ENCODE data around the gene DCAF8. TPM values are rescaled to one million over a fixed set of nuclear protein-coding genes. Genes with fewer than 3 reads are reported as not detected.

Gene DCAF8
- total and polyA plus RNA-seq, 2 of the 4 experiments (the other 2 are of a cell fraction), result 83.3 to 83.8 TPM

GRCh38 chr1:160179336-160179735, 83.0 kb downstream of the DCAF8 start:
- dilution Hi-C loops (cut with HindIII; ENCODE audit: low sequenced_read_pairs, unreplicated experiment), result no loop called here
- H4K20me1 ChIP-seq (ENCODE audit: insufficient read depth, low read length), result no peaks in the 10 kb centered on the region
- H3K27ac ChIP-seq (ENCODE audit: insufficient read depth, low read length), result no peak overlapping the region
- ChIA-PET POLR2A (ENCODE audit: unreplicated experiment) (no interaction called here), CTCF (interaction anchor here (0.5 kb wide), 1 partner anchor 28 kb away, joined by 3 read pairs; no protein-coding TSS in a partner anchor)
- ATAC-seq (ENCODE audit: low read depth), result no peak
- no peaks in the 10 kb centered on the region for H3K79me1 ChIP-seq (ENCODE audit: low read depth in 1 of 2, low read length in 2 of 2)
- no peak overlapping the region for H3K56ac ChIP-seq (ENCODE audit: extremely low read depth, insufficient read depth, low read length)
- no peak overlapping the region for H4K8ac ChIP-seq (ENCODE audit: low read depth in 2 of 2, low read length in 2 of 2)
- H3K18ac ChIP-seq (ENCODE audit: low read depth, low read length), result no peak overlapping the region
- TF ChIP-seq FOS (IDR thresholded peaks at IDR 0.05; ENCODE audit: low read depth, low read length) (no peak), RFX5 (IDR thresholded peaks at IDR 0.05; ENCODE audit: low read depth, low read length) (no peak), RCOR1 (IDR thresholded peaks at IDR 0.05; ENCODE audit: insufficient replicate concordance, low read length) (no peak), CEBPB (IDR thresholded peaks at IDR 0.05; ENCODE audit: low read depth, low read length) (no peak), MAZ (IDR thresholded peaks at IDR 0.05; ENCODE audit: borderline replicate concordance, low read depth, low read length) (no peak), MXI1 (IDR thresholded peaks at IDR 0.05; ENCODE audit: borderline replicate concordance, low read depth, low read length) (no peak), MAFK (IDR thresholded peaks at IDR 0.05; ENCODE audit: low read depth, low read length) (no peak), ELK1 (IDR thresholded peaks at IDR 0.05; ENCODE audit: borderline replicate concordance, low read depth, low read length) (no peak), BHLHE40 (IDR thresholded peaks at IDR 0.05; ENCODE audit: low read depth, low read length) (no peak), USF2 (IDR thresholded peaks at IDR 0.05; ENCODE audit: low read depth, low read length) (no peak), NFE2L2 (IDR thresholded peaks at IDR 0.05; ENCODE audit: low read depth, low read length) (no peak), RAD21 (IDR thresholded peaks at IDR 0.05; ENCODE audit: low read length) (no peak), POLR2A (IDR thresholded peaks at IDR 0.05; ENCODE audit: low read depth, low read length) (no peak), CHD1 (IDR thresholded peaks at IDR 0.05; ENCODE audit: low read depth, low read length) (no peak), SMC3 (IDR thresholded peaks at IDR 0.05; ENCODE audit: low read depth, low read length) (no peak), CTCF (conservative IDR thresholded peaks at IDR 0.05; ENCODE audit: low read depth, low read length) (no peak)
- in situ Hi-C loops (cut with MboI; ENCODE audit: low sequenced_read_pairs), result loop anchor here (25.0 kb wide), 1 partner anchor 433 kb away; no protein-coding TSS in a partner anchor
- no peak overlapping the region for H3K14ac ChIP-seq (replicated peaks; ENCODE audit: low read depth, low read length)
- no peak overlapping the region for H3K4me2 ChIP-seq (ENCODE audit: low read depth, low read length)
- no peak overlapping the region for H3K9ac ChIP-seq (ENCODE audit: low read depth, low read length)
- H2BK120ac ChIP-seq (ENCODE audit: low read depth, low read length), result no peak overlapping the region
- no peak for DNase-seq
- no peaks in the 10 kb centered on the region for H3K9me1 ChIP-seq (ENCODE audit: insufficient read depth, low read length)
- no TSS peak for BruUV-seq (replicated peaks)
- intact Hi-C loops (cut with micrococcal nuclease), result no loop called here
- no peak overlapping the region for H3K4me3 ChIP-seq (ENCODE audit: insufficient read depth, low read depth, low read length)
- peaks cover 18% of the 10 kb centered on the region for H3K27me3 ChIP-seq (ENCODE audit: control insufficient read depth, insufficient read depth, low read length)
- H2BK5ac ChIP-seq (ENCODE audit: low read depth, low read length, poor library complexity, severe bottlenecking), result no peak overlapping the region
- no peak overlapping the region for H2AK5ac ChIP-seq (ENCODE audit: low read depth, low read length)
- no peak overlapping the region for H3K23ac ChIP-seq (ENCODE audit: low read depth, low read length)
- WGBS, 2 experiments (ENCODE audit: extremely low coverage in 2 of 2, insufficient read length in 1 of 2), result no CpG with 5 or more reads among the region's 4 CpGs
- no peak overlapping the region for H4K5ac ChIP-seq (ENCODE audit: low read depth, low read length)
- no peak overlapping the region for H2BK20ac ChIP-seq (ENCODE audit: low read depth, low read length)
- no peak overlapping the region for H2BK15ac ChIP-seq (ENCODE audit: low read depth, low read length)
- no peaks in the 10 kb centered on the region for H3K36me3 ChIP-seq (ENCODE audit: control insufficient read depth, insufficient read depth, low read length)
- H2AFZ ChIP-seq (replicated peaks; ENCODE audit: low read length, poor library complexity), result no peak overlapping the region
- no peaks in the 10 kb centered on the region for H3K9me3 ChIP-seq (ENCODE audit: control insufficient read depth, insufficient read depth, low read length)
- H2AK9ac ChIP-seq (replicated peaks; ENCODE audit: low read depth, low read length, poor library complexity), result no peak overlapping the region
- no peak overlapping the region for H3K4ac ChIP-seq (ENCODE audit: low read depth, low read length)
- H3K4me1 ChIP-seq (ENCODE audit: control insufficient read depth, insufficient read depth, low read length), result no peaks in the 10 kb centered on the region
- no peak overlapping the region for H4K91ac ChIP-seq (ENCODE audit: insufficient read depth, low read depth, low read length)

All from IMR-90 (cell line).